Measurements from ENCODE around the gene SH3D19. TPM values are rescaled to one million over a fixed set of nuclear protein-coding genes. Genes with fewer than 3 reads are reported as not detected.

SH3D19 gene
- total RNA-seq, 6 experiments from 2014 or later, result 40.2 to 53.8 (median 46.9) TPM

- no peaks in the 10 kb centered on the region for H3K27me3 ChIP-seq
- no peak overlapping the region for H3K27ac ChIP-seq
- DNase-seq (no peak), ATAC-seq (peak in 3 of 4 donors; percentile 39 to 51 (median 39))
- no peaks in the 10 kb centered on the region for H3K36me3 ChIP-seq
- intact Hi-C loops (cut with DNase I), result no loop called here
- no peaks in the 10 kb centered on the region for H3K9me3 ChIP-seq
- no peak overlapping the region for H3K4me3 ChIP-seq
- peaks cover 0 to 4% (median 0%) of the 10 kb centered on the region in 4 donors for H3K4me1 ChIP-seq
- TF ChIP-seq, protein P1, sequence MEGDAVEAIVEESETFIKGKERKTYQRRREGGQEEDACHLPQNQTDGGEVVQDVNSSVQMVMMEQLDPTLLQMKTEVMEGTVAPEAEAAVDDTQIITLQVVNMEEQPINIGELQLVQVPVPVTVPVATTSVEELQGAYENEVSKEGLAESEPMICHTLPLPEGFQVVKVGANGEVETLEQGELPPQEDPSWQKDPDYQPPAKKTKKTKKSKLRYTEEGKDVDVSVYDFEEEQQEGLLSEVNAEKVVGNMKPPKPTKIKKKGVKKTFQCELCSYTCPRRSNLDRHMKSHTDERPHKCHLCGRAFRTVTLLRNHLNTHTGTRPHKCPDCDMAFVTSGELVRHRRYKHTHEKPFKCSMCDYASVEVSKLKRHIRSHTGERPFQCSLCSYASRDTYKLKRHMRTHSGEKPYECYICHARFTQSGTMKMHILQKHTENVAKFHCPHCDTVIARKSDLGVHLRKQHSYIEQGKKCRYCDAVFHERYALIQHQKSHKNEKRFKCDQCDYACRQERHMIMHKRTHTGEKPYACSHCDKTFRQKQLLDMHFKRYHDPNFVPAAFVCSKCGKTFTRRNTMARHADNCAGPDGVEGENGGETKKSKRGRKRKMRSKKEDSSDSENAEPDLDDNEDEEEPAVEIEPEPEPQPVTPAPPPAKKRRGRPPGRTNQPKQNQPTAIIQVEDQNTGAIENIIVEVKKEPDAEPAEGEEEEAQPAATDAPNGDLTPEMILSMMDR (IDR thresholded peaks at IDR 0.05), result no peak
- TF ChIP-seq POLR2A (IDR thresholded peaks at IDR 0.05), result no peak
Observed at GRCh38 chr4:151304755-151305154, 20.6 kb downstream of the SH3D19 start.

- H3K27ac ChIP-seq, result no peak overlapping the region
- no peaks in the 10 kb centered on the region for H3K9me3 ChIP-seq
- intact Hi-C loops (cut with DNase I), result no loop called here
Observed at GRCh38 chr4:151304226-151304625, 21.2 kb downstream of the SH3D19 start.

DNA sequence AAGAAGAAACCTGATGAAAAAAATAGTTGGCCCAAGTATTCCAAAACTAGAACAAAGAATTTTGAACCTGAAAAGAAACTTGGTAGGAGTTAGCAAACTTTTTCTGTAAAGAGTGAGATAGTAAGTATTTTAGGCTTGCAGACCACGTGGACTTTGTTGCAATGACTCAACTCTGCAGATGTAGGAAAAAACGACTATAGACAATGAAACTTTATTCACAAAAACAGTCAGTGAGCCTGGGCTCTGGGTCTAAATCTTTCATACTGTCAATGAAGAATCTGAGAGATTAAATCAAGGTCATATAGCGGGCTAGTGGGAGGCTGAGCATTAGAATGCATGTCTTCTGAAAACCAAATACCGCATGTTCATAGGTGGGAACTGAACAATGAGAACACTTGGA lies 23.0 kb downstream of the SH3D19 start:
- H3K4me1 ChIP-seq, result peaks cover 0 to 4% (median 0%) of the 10 kb centered on the region in 4 donors
- ATAC-seq, result peak in 1 of 4 donors; percentile 56
- no peak for TF ChIP-seq POLR2A (IDR thresholded peaks at IDR 0.05)
- TF ChIP-seq, protein P1 (IDR thresholded peaks at IDR 0.05), result no peak
- H3K4me3 ChIP-seq, result no peak overlapping the region
- no peaks in the 10 kb centered on the region for H3K36me3 ChIP-seq
- no peak overlapping the region for H3K27ac ChIP-seq
- H3K27me3 ChIP-seq, result no peaks in the 10 kb centered on the region
- DNase-seq, result no peak
- intact Hi-C loops (cut with DNase I), result no loop called here
- H3K9me3 ChIP-seq, result no peaks in the 10 kb centered on the region
- WGBS (ENCODE audit: insufficient coverage, low coverage, low lambda C conversion rate, missing lambda C conversion rate), result 57% methylated on average over 4 of the region's 4 CpGs

More at GRCh38 chr4:151304226-151304625, 21.2 kb downstream of the SH3D19 start:
- ATAC-seq (no peak), DNase-seq (no peak)
- Histone ChIP-seq H3K36me3 (no peaks in the 10 kb centered on the region), H3K27me3 (no peaks in the 10 kb centered on the region), H3K4me1 (peaks cover 0 to 4% (median 0%) of the 10 kb centered on the region in 4 donors), H3K4me3 (no peak overlapping the region)
- no peak for TF ChIP-seq POLR2A (IDR thresholded peaks at IDR 0.05)
- TF ChIP-seq, protein P1 (IDR thresholded peaks at IDR 0.05), result no peak

GRCh38 chr4:151297170-151297569 lies 28.2 kb downstream of the SH3D19 start:
- no peak for ATAC-seq
- Histone ChIP-seq H3K9me3 (no peaks in the 10 kb centered on the region), H3K4me1 (peaks cover 0 to 25% (median 10%) of the 10 kb centered on the region in 4 donors), H3K27me3 (no peaks in the 10 kb centered on the region), H3K4me3 (no peak overlapping the region), H3K27ac (no peak overlapping the region), H3K36me3 (no peaks in the 10 kb centered on the region)
- no peak for TF ChIP-seq POLR2A (IDR thresholded peaks at IDR 0.05)
- TF ChIP-seq, protein P1 (IDR thresholded peaks at IDR 0.05), result no peak
- intact Hi-C loops (cut with DNase I), result no loop called here
- DNase-seq, result no peak

GRCh38 chr4:151296227-151296626 lies 29.2 kb downstream of the SH3D19 start:
- Histone ChIP-seq H3K9me3 (no peaks in the 10 kb centered on the region), H3K36me3 (no peaks in the 10 kb centered on the region), H3K4me1 (peaks cover 0 to 25% (median 10%) of the 10 kb centered on the region in 4 donors), H3K27me3 (no peaks in the 10 kb centered on the region), H3K27ac (peak overlapping the region in 1 of 3 donors; percentile 48), H3K4me3 (no peak overlapping the region)
- DNase-seq (peak in 2 of 3 donors; percentile 34 to 56), ATAC-seq (peak; percentile 58 to 84 (median 66))
- intact Hi-C loops (cut with DNase I), result no loop called here
- TF ChIP-seq, protein P1 (IDR thresholded peaks at IDR 0.05), result no peak
- TF ChIP-seq POLR2A (IDR thresholded peaks at IDR 0.05), result no peak
- 31% methylated on average over 3 of the region's 3 CpGs for WGBS (ENCODE audit: insufficient coverage, low coverage, low lambda C conversion rate, missing lambda C conversion rate)
